Panc1 (cell line): ENCODE data around the gene IL13. TPM values are rescaled to one million over a fixed set of nuclear protein-coding genes. Genes with fewer than 3 reads are reported as not detected.
A peak's percentile ranks its signal among the peaks of the same experiment; 100 is the strongest.

ENCODE experiments used
- ATAC-seq: fragments of 200-7000 bp; cut with Tn5 transposase; 2 replicates; pipeline ENCODE4 v1.9.1; 2020; ENCODE audit warnings: mild to moderate bottlenecking, moderate library complexity
- BruUV-seq: library from RNA; stranded (reverse); fragments of 400-500 nt; replicated peaks from 2 replicates; lab custom pipeline; 2021; lab: Mats Ljungman, UMichigan
- CTCF ChIA-PET: fragments of 300-600 bp; sonication (Branson Sonifier 250); formaldehyde crosslinking; loops from one replicate; lab custom pipeline; 2022; ENCODE audit warnings: antibody characterized with exemption; lab: Charles Lee
- POLR2A ChIA-PET: fragments of 300-600 bp; sonication (Branson Sonifier 250); formaldehyde crosslinking; loops from one replicate; lab custom pipeline; 2022; ENCODE audit warnings: antibody characterized with exemption; lab: Charles Lee
- DNase-seq: peaks from one replicate; pipeline ENCODE4 v3.0.0-alpha.2; 2010; ENCODE audit warnings: low read depth, low spot score
- H3K27ac ChIP-seq: 2 replicates; pipeline ENCODE4 v1.5.1; 2011; ENCODE audit warnings: mild to moderate bottlenecking, low read length, inconsistent platforms
- H3K27me3 ChIP-seq: fragments of 200-500 bp; sonication (Bioruptor generic); 2 replicates; pipeline ENCODE4 v1.6.0; 2014; ENCODE audit warnings: low read length, inconsistent platforms; ENCODE audit not compliant: control insufficient read depth, insufficient read depth
- H3K36me3 ChIP-seq: fragments of 200-500 bp; sonication (Bioruptor generic); 2 replicates; pipeline ENCODE4 v1.5.1; 2014; ENCODE audit warnings: inconsistent platforms, mild to moderate bottlenecking, low read length, moderate library complexity; ENCODE audit not compliant: control insufficient read depth, insufficient read depth
- H3K4me1 ChIP-seq: 2 replicates; pipeline ENCODE4 v1.5.1; 2011; ENCODE audit warnings: inconsistent platforms, mild to moderate bottlenecking, low read length, moderate library complexity; ENCODE audit not compliant: control insufficient read depth, insufficient read depth
- H3K4me3 ChIP-seq, 2 experiments: 2 replicates each; pipeline ENCODE4 v1.5.1; 2011 to 2012; ENCODE audit warnings: low read depth in 2 of 2, low read length in 2 of 2, mild to moderate bottlenecking in 2 of 2, inconsistent platforms in 1 of 2, moderate library complexity in 1 of 2
- H3K9me3 ChIP-seq: fragments of 200-500 bp; sonication (Bioruptor generic); 2 replicates; pipeline ENCODE4 v1.5.1; 2014; ENCODE audit warnings: low read depth, mild to moderate bottlenecking, inconsistent platforms, low read length, moderate library complexity; ENCODE audit not compliant: control insufficient read depth, insufficient read depth
- POLR2AphosphoS5 ChIP-seq: IDR thresholded peaks from 2 replicates; pipeline ENCODE4 v1.6.1; 2012; ENCODE audit warnings: mild to moderate bottlenecking, low read depth, low read length, moderate library complexity
- SIN3A ChIP-seq: IDR thresholded peaks from 2 replicates; pipeline ENCODE4 v1.6.1; 2012; ENCODE audit warnings: low read depth, mild to moderate bottlenecking, low read length, moderate library complexity, borderline replicate concordance; ENCODE audit not compliant: insufficient read depth
- TCF7L2 ChIP-seq: IDR thresholded peaks from 2 replicates; pipeline ENCODE4 v1.6.1; 2011; ENCODE audit warnings: mild to moderate bottlenecking, low read depth, low read length, inconsistent platforms
- in situ Hi-C: cut with HindIII; loops from 2 replicates; pipeline ENCODE4 v1.10.0; 2016; ENCODE audit warnings: low sequenced_read_pairs, low pct_unique_long_range_greater_than_20kb
- intact Hi-C: fragments of 100-400 bp; cut with micrococcal nuclease; formaldehyde crosslinking; loops from one replicate; pipeline ENCODE4 v1.10.0; 2022; ENCODE audit not compliant: unreplicated experiment
- total RNA-seq: library from RNA; stranded (reverse); gene quantifications from one replicate; pipeline ENCODE4 v1.2.1, GENCODE V29; 2021; ENCODE audit not compliant: unreplicated experiment
- TF ChIP-seq, protein P1 (sequence below): fragments of 450-650 bp; IDR thresholded peaks from 2 replicates; pipeline ENCODE4 v1.5.1; 2017; ENCODE audit warnings: mild to moderate bottlenecking
- TF ChIP-seq, protein P2 (sequence below), 2 experiments: IDR thresholded peaks; 2 replicates each; pipeline ENCODE4 v1.6.1; 2011 to 2012; ENCODE audit warnings: low read depth in 2 of 2, control low read depth in 1 of 2, low read length in 1 of 2, mild to moderate bottlenecking in 1 of 2, moderate library complexity in 1 of 2; ENCODE audit not compliant: insufficient read depth in 1 of 2

Gene IL13
- total RNA-seq, 1 experiment from 2014 or later = not detected

DNA sequence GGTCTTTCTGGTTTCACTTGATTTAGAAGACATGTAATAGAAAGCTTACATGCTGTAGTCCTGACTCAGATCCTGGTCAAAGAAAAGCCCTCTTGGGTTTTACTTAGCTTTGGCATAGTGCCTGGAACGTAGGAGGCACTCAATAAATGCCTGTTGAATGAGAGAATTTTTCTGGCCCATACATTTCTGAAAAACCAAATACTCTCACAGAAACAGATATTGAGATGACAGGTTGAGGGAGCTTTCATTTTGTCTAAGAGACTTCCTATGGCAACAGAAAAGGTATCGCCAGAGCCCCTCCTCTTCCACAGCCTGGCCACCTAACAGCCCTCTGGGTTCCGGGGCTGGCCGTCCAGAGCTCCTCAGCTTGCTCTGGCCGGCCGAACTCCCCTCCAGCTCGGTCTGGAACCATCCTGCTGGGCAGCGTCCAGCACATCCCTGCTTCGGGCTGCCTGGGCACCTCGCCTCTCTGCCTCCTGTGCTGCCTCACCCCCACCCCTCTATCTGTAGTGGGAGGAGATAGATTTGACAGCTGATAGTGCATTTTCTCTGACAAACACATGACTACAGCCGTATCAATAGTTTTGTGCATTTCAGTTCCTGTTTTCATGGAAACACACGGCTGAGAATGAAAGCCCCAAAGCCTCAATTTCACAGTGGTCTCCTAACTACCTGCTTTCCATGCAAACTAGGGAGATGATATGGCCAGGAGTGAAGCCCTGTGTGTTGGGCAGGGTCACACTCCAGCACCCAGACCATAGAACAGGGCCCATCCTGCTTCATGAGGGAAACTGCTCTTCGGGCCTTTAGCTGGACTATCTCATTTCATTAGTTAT, 16.9 kb downstream of the IL13 start:
- H3K9me3 ChIP-seq = no peaks in the 10 kb centered on the region
- BruUV-seq = no TSS peak
- TF ChIP-seq, protein P1, sequence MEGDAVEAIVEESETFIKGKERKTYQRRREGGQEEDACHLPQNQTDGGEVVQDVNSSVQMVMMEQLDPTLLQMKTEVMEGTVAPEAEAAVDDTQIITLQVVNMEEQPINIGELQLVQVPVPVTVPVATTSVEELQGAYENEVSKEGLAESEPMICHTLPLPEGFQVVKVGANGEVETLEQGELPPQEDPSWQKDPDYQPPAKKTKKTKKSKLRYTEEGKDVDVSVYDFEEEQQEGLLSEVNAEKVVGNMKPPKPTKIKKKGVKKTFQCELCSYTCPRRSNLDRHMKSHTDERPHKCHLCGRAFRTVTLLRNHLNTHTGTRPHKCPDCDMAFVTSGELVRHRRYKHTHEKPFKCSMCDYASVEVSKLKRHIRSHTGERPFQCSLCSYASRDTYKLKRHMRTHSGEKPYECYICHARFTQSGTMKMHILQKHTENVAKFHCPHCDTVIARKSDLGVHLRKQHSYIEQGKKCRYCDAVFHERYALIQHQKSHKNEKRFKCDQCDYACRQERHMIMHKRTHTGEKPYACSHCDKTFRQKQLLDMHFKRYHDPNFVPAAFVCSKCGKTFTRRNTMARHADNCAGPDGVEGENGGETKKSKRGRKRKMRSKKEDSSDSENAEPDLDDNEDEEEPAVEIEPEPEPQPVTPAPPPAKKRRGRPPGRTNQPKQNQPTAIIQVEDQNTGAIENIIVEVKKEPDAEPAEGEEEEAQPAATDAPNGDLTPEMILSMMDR = no peak
- TF ChIP-seq, protein P2, sequence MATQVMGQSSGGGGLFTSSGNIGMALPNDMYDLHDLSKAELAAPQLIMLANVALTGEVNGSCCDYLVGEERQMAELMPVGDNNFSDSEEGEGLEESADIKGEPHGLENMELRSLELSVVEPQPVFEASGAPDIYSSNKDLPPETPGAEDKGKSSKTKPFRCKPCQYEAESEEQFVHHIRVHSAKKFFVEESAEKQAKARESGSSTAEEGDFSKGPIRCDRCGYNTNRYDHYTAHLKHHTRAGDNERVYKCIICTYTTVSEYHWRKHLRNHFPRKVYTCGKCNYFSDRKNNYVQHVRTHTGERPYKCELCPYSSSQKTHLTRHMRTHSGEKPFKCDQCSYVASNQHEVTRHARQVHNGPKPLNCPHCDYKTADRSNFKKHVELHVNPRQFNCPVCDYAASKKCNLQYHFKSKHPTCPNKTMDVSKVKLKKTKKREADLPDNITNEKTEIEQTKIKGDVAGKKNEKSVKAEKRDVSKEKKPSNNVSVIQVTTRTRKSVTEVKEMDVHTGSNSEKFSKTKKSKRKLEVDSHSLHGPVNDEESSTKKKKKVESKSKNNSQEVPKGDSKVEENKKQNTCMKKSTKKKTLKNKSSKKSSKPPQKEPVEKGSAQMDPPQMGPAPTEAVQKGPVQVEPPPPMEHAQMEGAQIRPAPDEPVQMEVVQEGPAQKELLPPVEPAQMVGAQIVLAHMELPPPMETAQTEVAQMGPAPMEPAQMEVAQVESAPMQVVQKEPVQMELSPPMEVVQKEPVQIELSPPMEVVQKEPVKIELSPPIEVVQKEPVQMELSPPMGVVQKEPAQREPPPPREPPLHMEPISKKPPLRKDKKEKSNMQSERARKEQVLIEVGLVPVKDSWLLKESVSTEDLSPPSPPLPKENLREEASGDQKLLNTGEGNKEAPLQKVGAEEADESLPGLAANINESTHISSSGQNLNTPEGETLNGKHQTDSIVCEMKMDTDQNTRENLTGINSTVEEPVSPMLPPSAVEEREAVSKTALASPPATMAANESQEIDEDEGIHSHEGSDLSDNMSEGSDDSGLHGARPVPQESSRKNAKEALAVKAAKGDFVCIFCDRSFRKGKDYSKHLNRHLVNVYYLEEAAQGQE (IDR thresholded peaks at IDR 0.05; ENCODE audit: insufficient read depth in 1 of 2, low read depth in 2 of 2, low read length in 1 of 2) = no peak
- TF ChIP-seq SIN3A = no peak
- POLR2A ChIA-PET = no interaction called here
- DNase-seq (peak; percentile 43), ATAC-seq (peak; percentile 66)
- no peaks in the 10 kb centered on the region for H3K36me3 ChIP-seq
- intact Hi-C loops (no loop called here), in situ Hi-C loops (no loop called here)
- peak overlapping the region in 1 of 2 experiments; percentile 25; a peak in 1 of 4 replicates for H3K4me3 ChIP-seq
- no peaks in the 10 kb centered on the region for H3K27me3 ChIP-seq
- CTCF ChIA-PET = no interaction called here
- H3K4me1 ChIP-seq = peaks cover 22% of the 10 kb centered on the region
- 0 out of 2 replicates have a peak overlapping the region, but pooled peaks have one; percentile 15 for H3K27ac ChIP-seq

DNA sequence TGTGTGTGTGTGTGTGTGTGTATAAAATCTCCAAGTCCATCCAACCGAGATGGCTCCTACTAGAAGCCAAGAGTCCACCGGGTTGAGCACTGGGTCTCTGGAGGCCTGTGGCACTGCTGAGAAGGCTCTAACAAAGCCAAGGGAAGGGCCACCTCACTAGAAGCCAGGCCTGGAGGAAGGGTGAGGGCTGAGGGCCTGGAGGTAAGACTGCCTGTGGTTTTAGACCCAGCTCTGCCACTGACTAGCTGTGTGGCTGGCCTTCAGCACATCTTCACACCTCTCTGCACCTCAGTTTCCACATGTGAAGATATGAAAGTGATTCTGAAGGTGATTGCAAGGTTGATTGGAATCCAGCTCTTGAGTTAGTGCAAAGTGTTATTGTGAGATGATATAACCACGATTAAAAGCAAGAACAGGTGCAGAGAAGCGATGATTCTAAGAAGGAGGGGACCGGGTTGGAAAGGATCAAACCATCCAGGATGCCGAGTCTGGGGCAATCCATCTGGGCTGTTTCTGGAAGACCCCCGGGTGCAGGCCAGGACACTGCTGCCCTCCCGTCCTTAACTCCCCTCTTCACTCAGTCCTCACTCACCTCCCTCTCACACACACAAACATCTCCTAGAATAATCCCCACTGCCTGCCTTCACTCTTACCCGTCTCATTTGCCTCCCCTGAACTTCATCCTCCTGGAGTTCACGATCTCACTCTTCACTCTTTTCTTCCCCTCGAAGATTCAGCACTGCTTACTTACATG, 18.1 kb downstream of the IL13 start:
- in situ Hi-C loops = no loop called here
- H3K4me1 ChIP-seq = peaks cover 22% of the 10 kb centered on the region
- H3K4me3 ChIP-seq = no peak overlapping the region
- ChIA-PET POLR2A (no interaction called here), CTCF (no interaction called here)
- DNase-seq (no peak), ATAC-seq (no peak)
- intact Hi-C loops = no loop called here
- no peaks in the 10 kb centered on the region for H3K36me3 ChIP-seq
- TF ChIP-seq SIN3A (no peak), POLR2AphosphoS5 (no peak), TCF7L2 (no peak)
- TF ChIP-seq, protein P2 (IDR thresholded peaks at IDR 0.05; ENCODE audit: insufficient read depth in 1 of 2, low read depth in 2 of 2, low read length in 1 of 2) = no peak
- TF ChIP-seq, protein P1 = no peak
- BruUV-seq = no TSS peak
- H3K27ac ChIP-seq = no peak overlapping the region
- no peaks in the 10 kb centered on the region for H3K27me3 ChIP-seq
- no peaks in the 10 kb centered on the region for H3K9me3 ChIP-seq
